Right lobe of liver (tissue), 4 donors: Measurements from ENCODE around the gene ARSI.

Experiments used
- CTCF ChIP-seq, 4 donors: fragments of 200-600 bp in 3 of 4; fragments of 450-650 bp in 1 of 4; IDR thresholded peaks; one replicate each; pipeline versions ENCODE4 v1.5.1 to v1.8.0; 2016 to 2022; ENCODE audit warnings: antibody characterized with exemption in 4 of 4, mild to moderate bottlenecking in 2 of 4
- POLR2A ChIP-seq: fragments of 450-650 bp; IDR thresholded peaks from one replicate; pipeline ENCODE4 v1.6.1; 2017; ENCODE audit warnings: antibody characterized with exemption, mild to moderate bottlenecking
- donor health status: DM: no; HTN: no; CAD: no.
- donor health status: DM: no; HTN: no; CAD: no.
- donor health status: DM: no; HTN: yes; CAD: no.

- no peak for TF ChIP-seq POLR2A
- no peak for TF ChIP-seq CTCF (IDR thresholded peaks at IDR 0.05)
These were observed 10.8 kb upstream of the ARSI start for GRCh38 chr5:150313501-150313900.
